HUDEP-2 (cell line): Measurements from ENCODE around the gene CREB3L1.
A peak's percentile ranks its signal among the peaks of the same experiment; 100 is the strongest.

Source experiments
- DNase-seq, 76 experiments: peaks; one replicate each; lab custom pipeline; 2025; ENCODE audit not compliant: unreplicated experiment in 76 of 76; lab: John Stamatoyannopoulos, UW

Gene CREB3L1

GRCh38 chr11:46338988-46339666 lies 61.7 kb downstream of the CREB3L1 start:
- DNase-seq = no peak

GRCh38 chr11:46339816-46340215 lies 62.4 kb downstream of the CREB3L1 start:
- DNase-seq = no peak

GRCh38 chr11:46341454-46341853 lies 64.0 kb downstream of the CREB3L1 start:
- DNase-seq = no peak

- DNase-seq = no peak
Measured at GRCh38 chr11:46342239-46342638, 64.8 kb downstream of the CREB3L1 start.

- DNase-seq = no peak
Measured at GRCh38 chr11:46343520-46343919, 66.1 kb downstream of the CREB3L1 start.

- DNase-seq = no peak
Measured at GRCh38 chr11:46345131-46345597, 67.7 kb downstream of the CREB3L1 start.

GRCh38 chr11:46345881-46346484 lies 68.5 kb downstream of the CREB3L1 start:
- no peak for DNase-seq

- peak in 68 of 76 experiments; percentile 20 to 88 (median 72) for DNase-seq
Measured at GRCh38 chr11:46346886-46347636, 69.6 kb downstream of the CREB3L1 start, which contains the start of gene DGKZ. Gene DGKZ (plus strand): TSS chr11:46347463. CDS start chr11:46347660, 197 bp downstream.

- DNase-seq = peak in 1 of 76 experiments; percentile 23
Measured at GRCh38 chr11:46347637-46348311, 70.3 kb downstream of the CREB3L1 start.

GRCh38 chr11:46348566-46349401 lies 71.3 kb downstream of the CREB3L1 start:
- no peak for DNase-seq

- DNase-seq = no peak
Measured at GRCh38 chr11:46350695-46351094, 73.2 kb downstream of the CREB3L1 start.

- DNase-seq = no peak
Measured at GRCh38 chr11:46351148-46351547, 73.7 kb downstream of the CREB3L1 start.

GRCh38 chr11:46351606-46352005 lies 74.1 kb downstream of the CREB3L1 start:
- no peak for DNase-seq

GRCh38 chr11:46352063-46352841 lies 74.8 kb downstream of the CREB3L1 start:
- peak in 32 of 76 experiments; percentile 7 to 58 (median 22) for DNase-seq

- DNase-seq = peak in 10 of 76 experiments; percentile 10 to 47 (median 22)
Measured at GRCh38 chr11:46353698-46354097, 76.2 kb downstream of the CREB3L1 start.

GRCh38 chr11:46356924-46357482 lies 79.5 kb downstream of the CREB3L1 start:
- no peak for DNase-seq

- DNase-seq = peak in 3 of 76 experiments; percentile 14 to 35 (median 31)
Measured at GRCh38 chr11:46357483-46357936, 80.0 kb downstream of the CREB3L1 start.

GRCh38 chr11:46359953-46360352 lies 82.5 kb downstream of the CREB3L1 start:
- no peak for DNase-seq

GRCh38 chr11:46360878-46361277 lies 83.4 kb downstream of the CREB3L1 start:
- DNase-seq = no peak
